HG02981 (cell line): ENCODE results near the gene ITPA.
A peak's percentile ranks its signal among the peaks of the same experiment; 100 is the strongest.
"Not testable (repeated sequence)": the region's sequence is repeated elsewhere in the genome, so short reads cannot be mapped to it uniquely, and the experiment has no call there.

Experiments
- ATAC-seq: cut with Tn5 transposase; IDR thresholded peaks from one replicate; pipeline ENCODE4 v1.9.1; 2021; ENCODE audit warnings: mild to moderate bottlenecking, moderate library complexity; ENCODE audit not compliant: unreplicated experiment

The ITPA gene

DNA sequence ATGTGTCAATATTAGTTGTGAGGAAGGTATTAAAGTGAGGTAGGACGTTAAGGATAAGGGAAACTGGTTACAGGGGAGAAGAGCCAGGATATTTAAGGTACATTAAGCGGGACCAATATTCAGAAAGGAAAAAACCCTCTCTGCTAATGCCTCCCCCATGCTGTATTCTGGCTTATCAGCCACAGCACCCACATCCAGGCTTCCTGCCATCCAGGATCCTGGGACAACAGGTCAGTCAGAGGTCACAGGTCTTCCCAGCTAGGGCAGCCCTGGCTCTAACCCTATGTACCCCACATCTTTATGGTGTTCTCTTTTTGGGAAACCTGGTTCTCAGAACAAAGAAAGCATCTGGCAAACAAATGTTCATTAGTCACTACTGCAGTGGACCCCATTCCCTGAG lies 10.1 kb upstream of the ITPA start:
- no peak for ATAC-seq

DNA sequence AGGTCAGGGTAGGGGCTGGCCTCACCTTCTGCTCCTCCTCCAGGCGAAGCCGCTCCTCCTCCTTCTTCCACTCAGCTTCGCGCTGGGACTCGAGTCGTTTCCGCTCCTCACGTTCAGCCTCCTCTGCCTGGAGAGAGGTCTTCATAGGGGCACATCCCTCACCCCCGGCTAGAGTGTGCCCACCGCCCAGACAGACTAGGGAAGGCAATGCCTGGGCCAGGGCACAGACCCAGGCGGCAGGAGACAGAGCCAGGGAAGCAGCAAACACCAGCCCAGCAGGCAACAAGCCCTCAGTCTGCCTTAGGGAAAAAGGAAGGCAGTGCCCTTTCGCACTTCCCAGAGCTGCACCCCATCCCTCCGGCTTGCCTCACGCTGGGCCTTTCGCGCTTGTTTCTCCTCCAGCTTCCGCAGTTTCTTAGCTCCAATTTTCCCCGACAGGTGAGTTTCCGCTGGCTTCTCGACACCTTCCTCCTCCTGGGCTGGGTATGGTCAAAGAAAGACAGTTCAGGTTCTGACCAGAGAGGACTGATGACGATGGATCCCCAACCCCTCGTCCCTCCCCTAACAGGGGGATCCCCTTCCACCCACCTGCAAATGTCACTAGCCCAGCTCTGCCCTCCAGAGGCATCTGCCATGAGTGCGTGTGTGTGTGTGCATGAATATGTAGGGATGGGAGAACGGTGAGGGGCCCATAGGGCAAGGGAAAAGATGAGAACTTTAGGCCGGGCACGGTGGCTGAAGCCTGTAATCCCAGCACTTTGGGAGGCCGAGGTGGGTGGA lies 9.1 kb upstream of the ITPA start:
- ATAC-seq: no peak

DNA sequence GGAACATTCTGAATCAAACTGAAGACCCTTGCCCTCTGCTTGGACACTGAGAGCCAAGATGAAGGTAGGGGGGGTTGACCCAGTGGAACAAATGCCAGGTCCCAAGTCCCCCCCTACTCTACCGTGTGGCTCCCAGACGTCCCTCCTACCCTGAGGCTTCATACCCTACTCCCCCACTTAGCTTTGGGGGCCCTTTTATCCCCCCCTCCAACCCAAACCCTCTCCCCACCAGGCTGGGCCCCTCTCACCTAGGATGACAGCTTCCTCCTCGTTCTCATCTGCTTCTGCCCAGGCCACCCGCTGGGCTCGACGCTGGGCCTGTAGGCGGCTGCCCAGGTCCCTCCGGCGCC lies 6.4 kb upstream of the ITPA start:
- ATAC-seq: no peak

DNA sequence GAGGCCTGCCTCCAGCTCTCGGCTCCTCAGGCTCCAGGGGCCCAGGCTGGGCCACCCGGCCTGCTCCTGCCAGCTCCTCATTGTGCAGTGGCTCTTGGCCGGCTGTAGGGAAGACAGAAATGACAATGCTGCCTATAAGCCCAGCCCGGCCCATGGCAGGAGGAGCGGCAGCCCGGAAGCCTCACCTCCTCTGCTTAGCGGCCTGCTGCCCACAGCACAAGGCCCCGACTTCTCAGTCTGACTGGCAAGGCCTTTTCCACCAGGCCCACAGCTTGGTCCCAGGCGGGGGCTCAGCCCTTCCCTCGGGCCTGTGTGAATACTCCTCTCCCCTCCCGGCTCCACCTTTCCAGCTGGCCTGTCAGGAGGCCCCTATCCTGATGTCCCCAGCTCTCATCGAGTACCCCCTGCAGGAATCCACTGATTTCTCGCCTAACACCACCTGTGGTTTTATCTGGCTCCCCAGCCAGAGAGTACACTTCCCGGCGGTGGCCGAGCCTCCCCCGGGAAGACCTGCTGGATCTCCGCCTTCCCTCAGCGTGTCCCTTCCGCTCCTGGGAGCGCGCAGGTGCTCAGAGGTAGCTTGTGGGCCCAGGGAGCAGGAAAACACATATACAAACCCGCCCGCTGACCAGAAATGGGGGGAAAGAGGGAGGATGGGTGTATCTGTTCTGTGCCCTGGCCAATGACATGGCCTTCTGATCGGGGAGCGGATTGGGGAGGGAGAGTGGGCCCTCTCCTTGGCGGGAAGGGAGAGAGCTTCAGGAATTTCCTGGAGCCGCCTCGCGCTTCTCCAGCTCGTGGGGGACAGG lies 5.8 kb upstream of the ITPA start:
- ATAC-seq: peak; percentile 11

DNA sequence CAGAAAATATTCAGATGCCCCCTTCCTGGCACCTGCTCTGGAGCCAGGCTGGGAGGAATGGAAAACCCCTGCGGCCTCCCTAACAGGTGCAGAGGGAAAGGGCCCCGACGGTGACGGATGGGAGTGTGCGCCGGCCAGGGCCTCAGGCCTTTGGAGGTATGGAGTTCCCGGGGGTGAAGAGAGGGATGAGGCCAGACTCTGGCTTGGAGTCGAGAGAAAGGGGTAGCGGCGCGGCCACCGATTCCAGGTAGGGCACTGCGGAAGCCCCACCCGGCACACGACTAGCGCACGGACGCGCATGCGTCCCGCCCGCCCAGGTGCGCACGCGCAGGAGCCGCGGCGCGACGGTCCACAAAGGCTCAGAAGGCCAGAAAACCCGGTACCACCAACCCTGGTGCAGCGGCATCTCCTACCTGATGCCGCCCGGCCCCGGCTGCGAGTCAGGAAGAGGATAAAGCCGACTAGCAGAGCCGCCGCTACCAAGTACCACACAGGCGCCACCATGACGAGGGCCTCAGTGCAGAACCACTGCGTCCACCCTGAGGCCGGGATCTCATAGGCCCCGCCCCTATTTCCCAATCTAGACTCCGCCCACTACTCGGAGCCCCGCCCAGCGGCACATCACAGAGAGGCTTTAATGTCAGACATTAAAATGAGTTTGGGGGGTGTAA lies 5.0 kb upstream of the ITPA start, which contains the start of gene DDRGK1:
DDRGK1 (minus strand) TSS at position 559 of the 671 bp plus-strand sequence; CDS start at position 504, 55 bp downstream.
- peak; percentile 74 for ATAC-seq

DNA sequence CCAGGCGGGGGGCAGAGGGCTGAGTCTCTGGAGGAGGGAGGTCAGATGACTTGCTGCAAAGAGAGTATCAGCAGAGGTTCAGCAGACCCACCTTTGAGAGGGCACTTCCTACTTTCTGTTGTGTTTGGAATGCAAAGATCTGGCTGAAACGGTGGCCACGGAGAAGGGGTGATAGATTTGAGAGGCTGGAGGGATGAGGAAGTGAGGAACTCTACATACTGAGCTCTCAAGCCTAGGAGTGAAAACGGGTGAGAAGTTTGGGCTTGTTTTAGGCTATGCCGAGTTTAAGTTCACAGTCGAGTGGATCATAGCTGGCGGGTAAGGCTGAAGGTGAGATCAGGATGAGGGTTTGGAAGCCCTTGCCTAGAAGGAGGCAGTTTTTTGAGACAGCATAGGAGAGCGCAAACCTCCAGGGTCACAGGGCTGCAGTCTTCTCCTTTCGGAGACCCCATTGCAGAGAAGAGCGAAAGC lies 477 bp upstream of the ITPA start:
- ATAC-seq: no peak

DNA sequence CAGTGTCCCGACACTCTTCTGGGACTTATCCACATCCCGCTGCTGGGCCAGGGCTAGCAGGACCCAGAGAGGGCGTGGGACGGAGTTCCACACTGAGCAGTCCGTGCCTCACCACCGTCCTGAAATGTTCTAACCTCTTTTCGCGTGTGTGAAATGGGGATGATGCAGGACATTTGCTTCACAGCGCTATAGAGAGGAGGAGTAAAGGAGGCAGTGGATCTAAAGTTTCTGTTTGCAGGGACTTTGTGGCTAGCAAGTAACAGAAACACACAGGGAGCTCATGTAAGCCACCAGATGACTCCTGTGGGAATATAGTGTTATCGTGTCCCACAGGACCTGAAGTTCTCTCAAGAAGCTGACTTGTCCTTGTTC lies 634 bp downstream of the ITPA start:
- no peak for ATAC-seq

DNA sequence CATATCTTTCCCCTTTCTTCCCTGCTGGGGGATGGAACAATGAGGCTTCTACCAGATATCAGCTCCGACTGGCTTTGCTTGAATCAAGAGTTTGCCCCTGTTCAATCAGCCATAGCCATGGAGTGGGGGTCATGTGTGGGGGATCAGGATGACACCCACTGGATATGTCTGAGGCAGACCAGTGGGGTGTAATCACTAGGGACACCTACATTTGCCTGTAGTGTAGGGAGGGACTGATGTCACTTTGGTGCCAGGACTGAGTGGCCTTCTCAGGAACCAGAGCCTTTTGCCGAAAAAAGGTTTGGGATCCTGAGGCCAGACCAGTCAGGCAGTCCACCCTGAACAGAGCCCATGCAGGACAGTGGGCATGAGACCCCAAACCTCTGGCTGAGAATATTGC lies 1.0 kb downstream of the ITPA start:
- no peak for ATAC-seq

DNA sequence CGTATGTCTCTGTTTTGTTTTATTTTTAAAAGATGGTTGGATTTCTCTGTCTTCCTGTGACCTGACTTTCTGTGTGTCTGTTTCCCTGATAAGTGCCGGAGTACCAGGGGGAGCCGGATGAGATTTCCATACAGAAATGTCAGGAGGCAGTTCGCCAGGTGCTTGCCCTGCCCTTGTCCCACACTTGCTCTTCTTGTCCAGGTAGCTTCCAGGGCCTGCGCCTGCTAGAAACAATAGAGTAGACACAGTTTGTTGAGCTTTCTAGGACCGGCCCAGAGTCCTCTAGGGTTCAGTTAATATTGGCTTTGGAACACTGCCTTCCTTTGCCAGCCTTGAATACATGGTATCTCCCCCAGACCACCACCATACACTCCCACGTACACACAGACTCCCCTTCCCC lies 3.9 kb downstream of the ITPA start:
- ATAC-seq: no peak

DNA sequence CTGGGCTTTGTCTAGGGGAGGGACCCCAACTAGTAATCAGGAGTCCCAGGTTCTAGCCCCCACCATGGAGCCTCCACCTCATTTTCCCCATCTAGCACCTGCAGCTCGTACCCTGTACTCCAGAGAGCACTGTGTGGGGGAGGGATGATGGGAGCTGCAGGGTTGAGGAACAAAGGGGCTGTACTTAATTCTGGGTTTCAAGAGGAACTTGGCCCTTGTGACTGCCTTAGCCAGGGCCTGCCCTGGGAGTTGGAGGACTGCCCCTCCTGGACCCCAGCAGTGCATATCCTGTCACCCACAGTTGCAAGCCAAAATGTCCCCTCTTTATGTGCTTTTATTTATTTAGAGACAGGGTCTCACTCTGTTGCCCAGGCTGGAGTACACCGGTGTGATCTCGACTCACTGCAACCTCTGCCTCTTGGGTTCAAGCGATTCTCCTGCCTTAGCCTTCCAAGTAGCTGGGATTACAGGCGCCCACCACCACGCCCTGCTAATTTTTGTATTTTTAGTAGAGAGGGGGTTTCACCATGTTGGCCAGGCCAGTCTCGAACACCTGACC lies 6.1 kb downstream of the ITPA start:
- ATAC-seq: not testable (repeated sequence)

DNA sequence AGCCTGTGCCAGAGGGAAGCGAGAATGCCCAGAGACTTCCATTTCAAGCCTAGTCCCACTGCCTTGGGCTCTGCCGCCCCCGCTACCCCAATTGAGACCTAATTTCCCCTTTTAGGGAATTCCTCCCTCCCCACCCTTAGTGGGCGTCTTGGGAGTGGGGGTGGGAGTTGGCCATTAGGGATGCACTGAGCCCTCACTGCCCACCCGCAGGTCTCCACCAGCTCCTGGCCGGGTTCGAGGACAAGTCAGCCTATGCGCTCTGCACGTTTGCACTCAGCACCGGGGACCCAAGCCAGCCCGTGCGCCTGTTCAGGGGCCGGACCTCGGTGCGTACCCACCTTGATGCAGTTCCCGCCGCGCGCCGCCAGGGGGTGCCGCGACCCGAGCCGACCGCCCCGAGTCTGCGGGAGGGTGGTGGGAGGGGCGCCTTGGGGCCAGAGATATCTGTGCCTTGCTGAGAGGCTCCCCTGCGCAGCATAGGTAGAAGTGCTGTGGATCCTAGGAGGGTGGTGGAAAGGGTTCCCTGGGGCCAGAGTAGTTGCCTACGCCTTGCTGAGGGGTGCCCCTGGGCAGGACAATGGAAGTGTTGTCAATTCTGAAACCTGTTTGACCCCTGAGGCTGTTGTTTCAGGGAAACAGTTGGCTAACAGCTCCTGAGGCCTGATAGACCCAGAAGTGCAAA lies 9.2 kb downstream of the ITPA start:
- ATAC-seq: no peak

DNA sequence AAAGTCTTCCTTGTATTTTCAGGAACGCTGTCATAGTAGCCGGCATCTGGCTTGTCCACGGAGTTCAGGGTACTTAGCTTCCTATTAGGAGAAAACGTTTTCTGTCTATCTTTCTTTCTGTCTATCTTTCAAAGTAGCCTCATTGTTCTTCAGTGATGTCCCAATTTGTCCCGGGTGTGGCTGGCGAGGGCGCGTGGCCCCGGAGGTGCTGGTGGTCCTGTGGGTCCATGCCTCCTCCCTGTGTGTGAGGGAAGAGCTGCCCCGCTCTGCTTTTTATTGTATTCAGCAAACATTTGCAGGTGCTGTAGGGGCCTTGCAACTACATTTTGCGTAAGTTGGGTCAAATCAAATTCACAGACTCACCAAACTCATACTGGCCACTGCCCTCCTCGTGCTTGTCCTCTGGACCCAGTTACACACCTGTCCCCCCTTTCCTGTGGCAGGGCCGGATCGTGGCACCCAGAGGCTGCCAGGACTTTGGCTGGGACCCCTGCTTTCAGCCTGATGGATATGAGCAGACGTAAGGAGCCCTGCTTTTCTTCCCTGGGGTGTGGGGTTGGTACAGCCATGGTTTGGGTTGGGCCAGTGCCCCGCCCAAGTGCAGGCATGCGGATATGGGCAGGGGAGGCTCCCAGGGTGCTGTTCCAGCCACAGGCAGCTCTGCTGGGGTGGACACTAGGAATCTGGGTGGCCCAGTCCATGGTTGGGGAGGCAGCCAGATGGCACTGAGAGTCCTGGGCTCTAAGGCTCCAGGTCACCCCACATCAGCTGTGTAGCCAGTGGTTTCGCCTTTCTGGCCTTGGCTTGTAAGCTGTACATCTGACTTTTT lies 12.3 kb downstream of the ITPA start:
- no peak for ATAC-seq

DNA sequence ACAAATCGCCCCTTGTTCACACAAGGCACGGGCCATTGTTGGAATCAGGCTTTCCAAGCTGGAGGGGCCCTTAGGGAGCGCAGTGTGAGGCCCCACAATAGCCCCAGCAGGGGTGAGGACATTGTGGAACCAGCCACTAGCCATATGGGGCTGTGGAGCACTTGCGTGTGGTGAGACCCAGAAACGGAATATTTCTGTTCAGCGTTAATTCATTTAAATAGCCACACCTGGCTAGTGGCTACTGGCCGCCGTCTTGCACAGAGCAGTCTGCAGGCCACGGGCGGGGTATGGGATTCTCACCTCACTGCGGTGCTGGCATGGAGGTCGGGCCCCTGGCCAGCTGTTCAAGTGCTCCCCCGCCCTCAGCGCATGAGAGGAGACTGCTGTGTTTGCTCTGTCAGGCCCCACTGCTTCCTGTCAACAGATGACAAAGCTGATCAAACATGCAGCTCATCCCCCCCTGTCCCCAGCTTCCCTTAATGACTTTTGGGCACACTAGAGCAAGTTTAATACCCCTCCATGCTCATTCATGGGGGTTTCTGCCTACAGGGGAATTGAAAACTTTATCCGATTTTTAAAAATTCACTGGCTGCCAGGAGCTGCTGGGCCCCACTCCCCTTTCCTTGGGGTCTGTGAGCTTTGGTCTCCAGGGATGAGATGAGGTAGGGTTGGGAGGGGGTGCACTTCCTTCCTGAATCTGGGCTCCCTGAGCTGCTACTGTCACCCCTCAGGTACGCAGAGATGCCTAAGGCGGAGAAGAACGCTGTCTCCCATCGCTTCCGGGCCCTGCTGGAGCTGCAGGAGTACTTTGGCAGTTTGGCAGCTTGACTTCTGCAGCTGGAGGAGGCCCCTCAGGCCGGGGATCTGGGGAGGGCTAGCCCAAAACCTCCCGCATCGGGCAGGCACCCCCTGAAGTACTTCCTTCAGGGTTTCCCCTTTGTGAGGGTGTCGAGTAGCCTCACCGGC lies 13.6 kb downstream of the ITPA start:
- ATAC-seq: peak; percentile 65

DNA sequence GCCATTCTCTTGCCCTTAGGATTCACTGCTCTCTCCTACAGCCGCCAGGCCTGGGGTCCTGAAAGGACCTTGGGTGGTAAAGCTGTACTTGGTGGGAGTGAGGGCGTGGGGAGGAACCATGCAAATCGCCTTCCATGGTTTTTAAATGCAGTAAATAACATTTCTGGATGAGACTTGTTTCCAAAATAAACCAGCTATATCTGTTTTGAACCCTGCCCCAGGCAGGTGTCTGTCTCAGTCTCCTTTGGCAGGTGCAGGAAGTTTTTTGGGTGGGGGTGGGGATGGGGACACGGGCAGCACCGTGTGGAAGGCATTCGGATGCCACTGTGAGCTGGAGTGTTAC lies 14.3 kb downstream of the ITPA start:
- ATAC-seq: no peak

DNA sequence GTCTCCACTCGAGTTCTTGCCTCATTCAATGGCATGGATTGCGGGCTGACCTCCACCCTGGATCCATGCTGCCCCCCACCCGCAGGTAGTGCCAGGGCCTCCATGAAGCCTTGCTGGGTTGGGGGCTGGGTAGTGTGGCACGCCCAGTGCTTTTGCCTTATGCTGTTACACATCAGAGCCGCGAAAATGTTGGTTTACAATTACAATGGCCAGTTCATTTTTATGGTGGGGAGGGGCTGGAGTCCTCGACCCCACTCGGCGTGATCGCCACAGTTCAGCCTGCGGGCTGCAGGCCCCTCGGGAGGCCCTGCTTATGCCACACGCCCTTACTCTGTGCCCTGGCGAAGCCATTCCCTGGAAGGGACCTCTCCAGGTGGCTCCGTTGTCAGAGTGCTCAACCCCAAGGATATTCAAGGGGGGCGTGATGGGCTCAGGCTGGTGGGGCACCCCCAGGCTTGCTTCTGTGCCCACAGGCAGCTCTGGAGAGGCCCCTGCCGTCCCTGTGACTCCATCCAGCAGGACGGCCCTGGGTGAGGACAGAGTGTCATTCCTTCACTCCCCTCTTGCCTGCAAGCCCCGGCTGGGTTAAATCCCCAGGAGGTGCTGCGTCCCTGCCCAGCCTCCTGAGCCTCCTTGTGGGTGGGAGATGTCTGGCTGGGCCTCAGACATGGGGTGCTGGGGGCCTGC lies 14.8 kb downstream of the ITPA start:
- no peak for ATAC-seq

DNA sequence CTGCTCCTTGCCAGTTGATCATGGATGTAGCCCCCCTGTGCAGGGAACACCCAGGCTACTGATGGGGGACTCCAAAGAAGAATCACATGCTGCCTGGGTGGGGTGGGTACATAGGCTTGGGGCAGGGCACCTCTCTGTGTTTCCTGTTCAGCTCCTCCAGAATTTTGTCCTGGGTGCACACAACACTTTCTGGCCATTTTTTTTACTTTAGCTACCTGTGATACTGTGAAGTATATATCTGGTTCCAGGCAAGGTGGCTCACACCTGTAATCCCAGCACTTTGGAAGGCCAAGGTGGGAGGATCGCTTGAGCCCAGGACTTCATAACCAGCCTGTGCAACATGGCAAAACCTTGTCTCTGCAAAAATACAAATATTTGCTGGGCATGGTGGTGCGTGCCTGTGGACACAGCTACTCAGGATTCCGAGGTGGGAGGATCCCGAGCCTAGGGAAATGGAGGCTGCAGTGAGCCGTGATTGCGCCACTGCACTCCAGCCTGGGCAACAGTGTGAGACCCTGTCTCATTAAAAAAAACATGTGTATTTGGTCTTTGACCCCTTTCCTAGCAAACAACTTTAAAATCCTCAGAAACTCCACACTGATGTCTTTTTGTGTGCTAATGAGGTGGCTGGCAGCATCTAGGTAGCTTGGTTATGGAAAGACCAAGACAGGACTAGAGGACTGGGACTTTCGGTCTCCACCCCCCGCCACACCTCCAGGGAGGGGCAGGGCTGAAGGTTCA lies 15.6 kb downstream of the ITPA start:
- ATAC-seq: no peak

DNA sequence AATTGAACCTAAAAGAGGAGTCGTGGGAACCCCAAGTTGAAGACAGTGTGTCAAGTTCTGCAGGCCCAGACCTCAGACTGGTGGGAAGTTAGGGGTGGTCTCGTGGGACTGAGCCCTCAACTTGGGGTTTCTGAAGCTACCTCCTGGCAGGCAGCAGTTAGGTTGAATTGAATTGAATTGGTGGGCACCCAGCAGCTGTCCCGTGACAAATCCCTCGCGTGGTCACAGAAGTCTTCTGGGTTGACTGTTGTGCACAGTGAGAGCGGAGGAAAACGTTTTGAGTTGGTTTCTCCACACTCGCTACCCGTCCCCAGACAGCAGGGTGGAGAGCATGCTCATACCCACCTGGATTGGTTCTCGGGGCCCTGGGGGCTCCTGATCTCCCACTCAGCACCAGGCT lies 16.8 kb downstream of the ITPA start:
- ATAC-seq: no peak

DNA sequence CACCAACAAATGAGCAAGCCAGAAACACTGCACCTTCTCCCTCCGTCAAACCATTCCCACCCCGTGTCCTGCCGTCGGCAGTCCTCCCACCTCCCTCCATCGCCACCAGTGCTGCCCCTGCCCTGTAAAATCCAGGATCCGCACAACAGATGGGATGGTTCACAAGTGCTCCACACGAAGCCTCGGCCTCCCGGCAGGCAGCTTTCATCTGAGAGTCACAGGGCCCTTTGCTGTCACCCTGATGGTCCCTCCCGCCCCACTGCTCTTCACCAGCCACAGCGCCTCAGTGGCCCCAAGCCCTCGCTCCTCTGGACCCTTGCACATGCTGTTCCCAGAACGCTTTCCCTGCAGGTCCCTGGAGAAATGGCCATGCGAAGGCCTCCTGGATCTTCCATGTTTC lies 17.6 kb downstream of the ITPA start:
- no peak for ATAC-seq
